ENCODE data around the gene LIN28A.

LIN28A gene

DNA sequence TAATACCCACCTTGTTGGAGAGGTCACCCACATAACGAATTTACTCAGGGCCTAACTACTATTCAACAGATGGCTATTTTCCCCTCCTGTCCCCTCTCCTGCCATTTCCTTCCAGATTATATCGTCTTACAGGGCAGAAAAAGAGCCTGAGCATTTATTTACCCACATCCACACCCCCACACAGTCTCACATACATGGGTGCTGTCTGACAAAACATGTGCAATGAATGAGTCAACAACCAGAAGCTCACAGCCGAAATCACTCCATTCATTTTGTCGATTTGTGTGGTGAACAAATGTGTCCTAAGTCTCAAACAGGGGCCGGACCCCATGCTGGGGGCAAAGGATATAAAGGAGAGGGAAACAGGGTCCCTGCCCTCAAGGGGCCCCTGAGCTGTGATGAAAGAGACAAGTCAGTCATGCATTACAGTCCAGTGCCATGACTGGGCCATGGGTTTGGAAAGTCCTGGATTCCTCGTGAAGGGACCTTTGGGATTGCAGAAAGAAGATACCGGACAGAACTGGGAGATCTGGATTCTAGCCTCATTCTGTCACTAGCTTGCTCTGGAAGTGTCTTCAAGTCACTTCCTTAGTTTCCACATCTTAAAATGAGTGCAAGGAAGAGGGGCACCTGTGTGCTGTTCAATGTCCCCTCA is 21.7 kb upstream of the LIN28A start:
- no peak for DNase-seq (ENCODE audit: low spot score)

DNA sequence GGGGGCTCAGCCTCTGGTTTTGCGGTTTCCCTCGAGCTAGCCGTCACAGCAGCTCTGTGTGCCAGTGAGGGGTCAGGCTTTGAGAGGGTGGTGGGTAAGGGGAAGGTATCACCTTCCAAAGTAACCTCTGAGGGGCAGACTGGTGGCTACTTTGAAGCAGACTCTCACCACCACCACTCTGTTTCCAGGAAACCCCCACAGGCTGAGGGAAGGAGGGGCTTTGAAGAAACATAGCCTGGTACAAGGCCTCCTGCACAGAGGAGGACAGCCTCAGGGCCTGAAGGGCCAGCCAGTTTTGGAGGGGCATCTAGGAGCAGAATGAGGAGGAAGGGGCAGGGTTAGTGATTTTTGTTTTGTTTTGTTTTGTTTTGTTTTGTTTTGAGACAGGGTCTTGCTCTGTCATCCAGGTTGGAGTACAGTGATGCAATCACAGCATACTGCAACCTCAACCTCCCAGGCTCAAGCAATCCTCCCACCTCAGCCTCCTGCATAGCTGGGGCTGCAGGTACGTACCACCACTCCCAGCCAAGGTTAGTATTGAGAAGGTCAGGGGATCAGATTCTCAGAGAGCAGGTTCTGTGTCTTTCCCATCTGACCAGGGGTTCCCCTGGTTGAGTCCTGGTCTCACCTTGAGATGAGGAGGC is 20.9 kb upstream of the LIN28A start:
- DNase-seq (ENCODE audit: low spot score): no peak

DNA sequence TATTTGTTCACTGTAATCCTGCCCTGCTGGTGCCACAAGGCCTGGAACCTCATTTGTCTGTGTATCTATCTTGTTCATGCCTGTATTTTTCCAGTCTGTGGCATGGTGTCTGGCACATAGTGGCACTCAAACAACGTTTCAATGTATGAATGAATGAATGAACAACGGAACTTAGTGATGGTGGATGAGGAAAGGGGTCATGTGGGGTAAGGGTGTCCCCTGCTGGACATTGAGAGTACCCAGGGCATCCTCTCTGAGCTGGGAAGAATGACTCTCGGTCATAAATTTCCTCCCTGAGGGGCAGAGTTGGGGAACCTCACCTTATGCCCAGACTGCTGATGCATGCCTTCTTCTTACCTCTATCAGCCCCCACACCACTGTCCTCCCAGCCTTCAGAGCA is 19.2 kb upstream of the LIN28A start:
- DNase-seq (ENCODE audit: low spot score): peak; percentile 65

DNA sequence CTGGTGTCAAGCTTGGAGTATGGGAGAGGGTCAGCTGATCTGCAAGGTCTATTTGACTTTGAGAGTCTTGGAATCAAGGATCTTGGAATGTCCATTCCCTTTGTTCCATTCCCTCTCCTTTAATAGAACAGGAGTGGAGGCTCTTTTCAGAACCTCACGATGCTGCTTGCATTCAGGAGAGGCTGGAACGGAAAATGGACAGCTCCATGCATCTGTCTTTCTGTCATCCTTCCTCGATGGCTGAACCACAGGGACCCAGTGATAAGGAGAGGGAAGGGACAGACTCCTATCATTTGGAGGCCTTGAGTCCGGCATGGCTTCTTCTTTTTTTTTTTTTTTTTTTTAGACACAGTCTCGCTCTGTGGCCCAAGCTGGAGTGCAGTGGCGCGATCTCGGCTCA is 14.9 kb upstream of the LIN28A start:
- DNase-seq (ENCODE audit: low spot score): no peak

DNA sequence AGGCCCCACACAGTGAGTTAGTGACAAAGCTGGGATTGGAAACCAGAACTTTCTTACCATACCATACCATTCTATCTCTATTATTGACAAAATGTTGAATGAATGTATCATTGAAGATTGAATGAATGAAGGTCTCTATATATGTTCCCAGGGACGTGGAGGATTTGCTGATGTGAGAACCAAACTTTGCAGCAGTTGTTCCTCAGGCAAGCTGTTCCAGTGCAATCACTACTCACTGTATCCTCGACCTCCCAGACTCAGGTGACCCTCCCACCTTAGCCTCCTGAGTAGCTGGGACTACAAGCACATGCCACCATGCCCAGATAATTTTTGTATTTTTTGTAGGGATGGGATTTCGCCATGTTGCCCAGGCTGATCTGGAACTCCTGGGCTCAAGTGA is 11.6 kb upstream of the LIN28A start:
- DNase-seq (ENCODE audit: low spot score): no peak

DNA sequence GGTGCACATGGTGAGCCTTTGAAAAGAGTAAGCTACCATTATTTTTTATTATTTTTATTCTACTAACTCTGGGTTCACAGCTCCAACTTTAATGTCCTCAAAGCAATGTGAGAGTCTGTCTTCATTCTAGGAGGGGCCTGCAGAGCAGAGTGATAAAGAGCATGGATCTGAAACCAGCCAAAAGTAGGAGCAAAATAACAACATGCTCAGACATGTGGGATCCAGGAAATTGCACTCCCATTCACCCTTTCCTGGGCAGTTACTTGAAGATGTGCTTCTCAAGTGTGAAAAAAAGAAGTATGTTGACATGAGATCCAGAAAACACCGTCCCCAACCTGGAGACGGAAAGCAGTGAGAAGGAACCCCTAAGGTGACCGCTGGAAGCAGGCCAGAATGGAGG is 8.7 kb upstream of the LIN28A start:
- DNase-seq (ENCODE audit: low spot score): no peak

DNA sequence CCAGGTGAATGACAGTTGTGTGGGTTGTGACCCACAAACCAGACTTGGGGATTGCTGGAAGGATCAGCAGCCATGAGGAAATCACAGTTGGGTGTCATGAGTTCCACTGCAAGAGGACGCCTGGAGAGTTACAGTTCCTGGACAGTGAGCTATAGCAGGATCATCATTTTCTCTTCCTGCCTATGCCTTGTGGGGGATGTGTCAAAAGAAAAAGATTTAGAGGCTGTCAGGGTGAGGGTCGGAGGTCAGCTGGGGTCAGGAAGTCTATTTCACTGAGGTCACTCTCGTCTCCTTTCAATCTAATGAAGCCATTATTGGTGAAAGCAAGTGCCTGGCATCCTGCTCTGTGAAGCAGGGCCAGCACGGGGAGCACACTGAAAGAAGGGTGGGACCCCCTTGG is 7.0 kb upstream of the LIN28A start:
- no peak for DNase-seq (ENCODE audit: low spot score)

DNA sequence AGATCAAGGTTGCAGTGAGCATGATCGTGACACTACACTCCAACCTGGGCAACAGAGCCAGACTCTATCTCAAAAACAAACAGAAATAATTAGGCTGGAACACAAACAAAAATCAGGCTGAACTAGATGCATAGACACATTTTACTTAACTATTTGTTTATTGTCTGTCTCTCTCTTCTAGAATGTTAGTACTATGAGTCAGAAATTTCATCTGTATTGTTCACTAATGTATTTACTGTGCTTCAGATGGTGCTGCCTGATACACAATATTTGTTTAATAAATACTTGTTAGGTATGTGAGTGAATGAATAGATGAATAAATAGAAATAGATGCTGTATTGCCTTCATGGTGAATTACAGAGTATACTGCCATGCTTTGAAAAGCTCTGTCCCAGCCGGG is 6.0 kb upstream of the LIN28A start:
- DNase-seq (ENCODE audit: low spot score): no peak

DNA sequence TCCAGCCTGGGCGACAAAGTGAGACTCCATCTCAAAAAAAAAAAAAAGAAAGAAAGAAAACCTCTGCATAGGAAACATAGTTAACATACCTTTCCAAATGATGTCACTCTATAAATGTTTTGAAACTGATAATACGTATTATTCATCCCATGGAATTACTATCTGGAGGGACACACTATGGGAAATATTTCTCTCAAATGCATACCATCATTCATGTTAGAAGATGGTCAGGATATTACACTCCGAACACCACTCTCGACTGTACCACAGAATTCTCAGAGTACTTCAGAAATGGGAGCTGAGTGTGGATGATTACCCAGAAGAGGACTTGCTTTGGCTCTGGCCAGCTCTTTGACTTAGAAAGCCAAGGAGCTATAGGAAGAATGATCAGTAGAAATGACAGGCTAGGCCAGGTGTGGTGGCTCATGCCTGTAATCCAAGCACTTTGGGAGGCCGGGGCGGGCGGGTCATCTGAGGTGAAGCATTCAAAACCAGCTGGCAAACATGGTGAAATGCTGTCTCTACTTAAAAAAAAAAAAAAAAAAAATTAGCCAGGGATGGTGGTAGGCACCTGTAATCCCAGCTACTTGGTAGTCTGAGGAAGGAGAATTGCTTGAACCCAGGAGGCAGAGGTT is 5.2 kb upstream of the LIN28A start:
- DNase-seq (ENCODE audit: low spot score): no peak

DNA sequence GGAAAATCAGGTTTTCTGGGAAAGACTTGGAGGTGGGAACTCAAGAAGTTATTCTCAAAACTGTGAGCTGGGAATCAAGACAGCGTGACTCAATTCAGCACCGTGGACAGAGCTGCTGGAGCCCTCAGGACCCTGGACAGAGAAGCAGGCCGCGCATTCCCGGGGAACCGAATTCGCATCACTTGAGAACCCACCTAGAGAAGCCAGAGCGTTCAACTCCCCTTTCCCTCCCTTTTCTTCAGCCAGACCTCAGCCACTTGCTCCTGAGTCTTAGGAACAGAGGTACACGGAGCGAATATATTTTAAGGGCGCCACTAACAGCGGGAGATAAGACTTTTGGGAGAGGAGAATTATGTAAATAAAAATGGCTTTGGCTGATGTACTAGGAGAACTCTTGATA is 2.0 kb upstream of the LIN28A start:
- DNase-seq (ENCODE audit: low spot score): peak; percentile 86

DNA sequence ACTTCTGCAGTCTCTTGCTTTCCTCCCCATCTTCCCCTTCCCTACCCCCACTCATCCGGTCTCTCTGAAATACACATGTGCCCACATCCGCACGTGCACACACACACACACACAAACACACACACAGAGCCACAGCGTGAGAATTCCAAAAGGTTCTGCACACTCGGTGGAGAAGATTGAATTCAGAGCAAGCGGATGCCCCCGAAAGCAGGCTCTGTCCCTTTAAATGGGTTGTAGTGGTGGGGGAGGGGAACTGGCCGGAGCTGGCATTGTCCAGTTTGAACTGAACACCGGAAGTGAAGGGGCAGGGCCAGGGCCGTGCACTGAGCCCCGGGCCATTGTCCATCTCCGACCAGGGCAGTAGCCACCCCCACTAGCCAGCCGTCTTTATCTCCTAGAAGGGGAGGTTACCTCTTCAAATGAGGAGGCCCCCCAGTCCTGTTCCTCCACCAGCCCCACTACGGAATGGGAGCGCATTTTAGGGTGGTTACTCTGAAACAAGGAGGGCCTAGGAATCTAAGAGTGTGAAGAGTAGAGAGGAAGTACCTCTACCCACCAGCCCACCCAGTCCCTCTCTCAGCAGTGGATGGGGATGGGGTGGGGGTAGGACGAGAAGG is 1.3 kb upstream of the LIN28A start:
- no peak for DNase-seq (ENCODE audit: low spot score)

DNA sequence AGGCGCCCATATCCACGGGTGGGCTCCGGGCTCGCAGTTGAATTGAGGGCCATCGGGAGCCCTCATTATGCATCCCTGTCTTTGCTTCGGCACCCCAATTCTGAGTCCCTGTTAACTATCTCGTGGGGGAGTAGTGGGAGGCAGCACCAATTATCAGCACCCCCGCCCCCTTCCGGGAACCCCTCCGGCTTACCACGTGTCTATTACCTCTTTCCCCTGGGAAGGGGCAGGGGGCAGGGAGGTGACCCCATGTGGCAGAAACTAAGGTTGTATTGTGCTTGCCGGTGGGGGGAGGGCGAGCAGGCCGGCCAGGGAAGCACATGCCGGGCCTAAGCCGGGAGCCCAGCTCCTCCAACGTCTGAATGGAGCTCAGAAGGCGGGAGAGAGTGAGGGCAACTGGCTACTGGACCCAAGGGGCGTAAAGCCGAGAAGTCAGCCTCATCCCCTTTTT is 1.0 kb downstream of the LIN28A start:
- no peak for DNase-seq (ENCODE audit: low spot score)

DNA sequence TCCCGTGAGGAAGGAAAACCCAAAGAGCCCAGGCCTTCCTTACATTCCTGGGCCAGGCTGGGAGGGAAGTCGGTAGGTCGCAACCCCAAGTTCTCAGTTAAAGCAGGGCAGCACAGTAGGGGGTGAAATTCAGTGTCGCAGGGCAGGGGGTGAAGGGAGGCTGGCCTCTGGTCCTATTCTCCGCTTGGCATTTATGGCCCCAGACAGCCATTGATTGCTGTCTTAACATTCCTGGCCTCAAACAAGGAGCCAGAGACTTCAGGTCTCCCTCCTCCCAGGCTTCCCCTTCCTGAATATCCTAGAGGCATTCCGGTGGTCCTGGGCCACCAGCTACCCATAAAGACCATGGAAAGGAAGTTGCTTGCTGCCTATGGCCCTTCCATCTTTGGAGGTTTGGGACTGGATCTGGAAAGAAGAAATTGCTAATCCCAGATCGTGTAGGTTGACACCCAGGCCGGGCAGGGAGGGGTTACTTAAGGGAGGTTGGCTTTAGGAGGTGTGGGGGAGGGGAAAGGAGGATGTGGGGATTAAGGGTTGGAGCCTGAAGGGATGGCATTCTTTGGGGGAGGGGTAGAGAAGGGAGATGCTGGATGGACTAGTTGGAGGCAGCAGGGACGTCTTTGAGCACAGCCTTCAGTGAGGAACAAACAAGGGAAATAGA is 1.7 kb downstream of the LIN28A start:
- DNase-seq (ENCODE audit: low spot score): no peak

DNA sequence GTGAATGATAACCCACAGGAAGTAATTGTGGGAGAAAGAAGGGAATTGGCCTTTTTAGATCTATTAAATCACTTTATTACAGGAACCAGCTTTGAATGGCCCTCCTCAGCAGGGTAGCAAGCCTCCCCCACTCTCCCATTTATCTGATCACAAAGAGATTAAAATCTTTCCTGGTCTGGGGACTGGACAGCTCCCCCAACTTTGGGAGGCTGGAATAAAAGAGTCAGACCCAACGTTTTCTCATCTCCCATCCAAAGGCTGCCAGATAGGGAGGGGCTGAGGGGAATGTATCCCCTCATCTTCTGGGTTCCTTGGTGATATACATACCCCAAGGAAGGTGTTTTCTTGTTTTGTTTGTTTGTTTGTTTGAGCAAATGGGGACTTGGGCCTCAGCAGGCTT is 2.4 kb downstream of the LIN28A start:
- no peak for DNase-seq (ENCODE audit: low spot score)

DNA sequence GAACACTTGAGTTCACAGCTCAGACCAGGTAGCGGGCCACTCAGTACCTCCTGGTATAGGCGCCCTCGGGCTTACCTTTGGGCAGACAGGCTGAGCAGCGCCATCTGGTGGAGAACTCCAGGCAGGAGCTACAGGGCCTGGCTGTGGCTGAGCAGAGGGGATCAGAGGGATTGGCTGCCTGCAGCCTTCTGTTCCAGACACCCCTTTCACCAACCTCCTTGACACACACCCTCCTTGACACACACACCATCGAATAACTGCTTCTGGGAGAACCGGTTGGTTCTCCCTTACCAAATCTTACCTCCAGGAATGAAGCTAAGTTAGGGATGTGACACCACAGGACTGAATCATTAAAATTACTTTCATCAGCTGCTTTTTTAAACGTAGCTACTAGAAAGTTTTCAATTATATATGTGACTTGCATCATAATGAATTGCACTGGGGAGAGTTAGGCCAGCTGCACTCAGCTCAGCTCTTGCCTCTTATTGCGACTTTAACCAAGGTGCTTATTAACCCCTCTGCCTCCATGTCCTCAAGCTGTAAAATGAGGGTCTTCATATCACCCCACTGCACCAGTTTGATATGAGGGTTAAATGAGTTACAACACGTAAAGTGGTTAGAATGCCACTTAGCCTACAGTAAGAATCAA is 6.6 kb downstream of the LIN28A start:
- DNase-seq (ENCODE audit: low spot score): peak; percentile 70

DNA sequence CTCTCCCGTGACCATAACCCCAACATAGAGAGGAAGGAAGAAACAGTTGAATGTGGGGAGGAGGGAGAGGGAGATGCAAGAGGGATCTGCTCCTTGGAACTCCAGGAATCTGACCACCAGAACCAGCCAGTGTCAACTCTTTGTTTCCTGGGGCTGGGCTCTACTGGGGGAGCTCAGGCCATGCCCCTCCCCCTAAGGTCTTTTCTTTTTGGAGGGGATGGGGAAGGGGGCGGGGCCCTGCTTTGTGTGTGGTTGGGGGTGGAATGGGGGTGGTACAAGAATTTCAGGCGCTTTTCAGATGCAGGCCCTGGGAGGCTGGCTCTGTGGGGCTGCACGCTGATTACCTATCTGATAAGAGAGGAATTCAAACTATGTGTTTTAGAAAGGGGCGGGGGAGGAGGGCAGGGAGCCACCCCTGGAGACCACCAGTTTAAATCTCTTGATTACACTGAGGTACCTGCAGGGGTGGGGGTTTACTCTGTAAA is 8.3 kb downstream of the LIN28A start:
- no peak for DNase-seq (ENCODE audit: low spot score)

DNA sequence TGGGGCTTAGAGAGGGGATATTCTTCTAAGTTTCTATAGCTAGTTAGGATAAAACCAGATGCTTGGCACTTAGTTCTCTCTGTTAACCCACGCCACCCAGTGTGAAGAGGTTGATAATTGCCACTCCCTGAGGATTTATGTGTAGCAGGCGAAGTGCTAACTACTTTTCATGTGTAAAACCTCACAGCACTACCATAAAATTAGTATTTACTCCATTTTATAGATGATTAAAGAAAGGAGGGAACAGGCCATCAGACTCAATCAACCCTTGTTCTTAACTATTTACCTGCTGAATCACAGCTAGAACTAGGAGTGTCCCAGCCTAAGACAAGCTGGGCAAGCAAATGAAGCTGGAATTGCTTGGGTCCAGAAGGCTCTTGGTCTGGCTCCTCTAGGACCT is 8.9 kb downstream of the LIN28A start:
- DNase-seq (ENCODE audit: low spot score): no peak

DNA sequence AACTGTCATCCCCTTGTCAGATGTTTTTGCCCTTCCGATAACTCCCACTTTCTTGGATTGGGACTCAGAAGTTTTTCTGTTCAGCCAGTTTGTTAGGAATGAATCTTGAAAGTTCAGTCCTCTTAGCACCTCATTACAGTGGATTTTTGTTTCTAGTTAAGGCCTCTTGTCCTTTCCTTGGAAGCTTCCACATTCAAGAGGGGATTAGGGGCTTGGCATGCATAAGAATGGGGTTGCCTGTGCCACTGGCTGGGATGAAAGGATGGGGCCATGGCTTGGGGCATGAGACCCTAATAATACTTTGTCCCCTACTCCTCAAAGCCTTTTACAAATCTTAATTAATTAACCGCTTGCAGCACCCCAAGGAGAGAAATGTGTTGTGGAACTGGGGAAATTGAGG is 19.1 kb downstream of the LIN28A start:
- DNase-seq (ENCODE audit: low spot score): no peak

DNA sequence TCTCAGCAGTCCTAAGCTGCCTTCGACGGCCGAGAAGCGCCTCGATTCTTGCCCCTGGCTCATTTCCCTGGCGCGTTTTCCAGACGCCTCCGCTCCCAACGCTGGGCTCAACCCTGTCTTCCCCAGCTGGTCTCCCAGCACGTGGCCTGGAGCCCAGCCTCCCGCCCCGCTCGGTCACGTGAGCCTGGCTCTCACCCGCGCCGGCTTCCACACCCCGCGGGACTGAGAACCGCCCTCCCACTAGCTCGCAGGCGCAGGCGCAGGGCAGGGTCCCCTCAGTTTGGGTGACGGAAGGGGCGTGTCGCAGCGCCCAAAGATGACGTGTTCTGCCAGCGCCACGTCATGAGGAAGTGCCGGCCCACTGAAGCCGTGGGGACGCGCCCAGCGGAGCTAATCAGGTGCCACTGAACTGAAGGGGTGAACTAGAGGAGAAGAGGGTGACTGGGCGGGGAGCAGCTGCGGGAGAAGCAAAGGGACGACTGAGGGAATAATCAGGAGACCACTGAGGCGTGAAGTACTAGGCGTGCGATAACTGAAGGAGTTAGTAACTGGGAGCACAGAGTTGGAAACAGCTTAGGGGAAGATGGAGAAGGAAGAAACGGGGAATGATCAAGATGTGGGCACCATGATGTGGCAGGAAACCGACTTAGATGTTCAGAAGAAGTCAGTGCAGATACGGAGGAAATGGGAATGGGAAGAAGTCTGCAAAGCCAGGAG is 21.5 kb downstream of the LIN28A start, which contains the start of gene DHDDS:
Gene DHDDS (plus strand): TSS at position 343 of the 717 bp plus-strand sequence. CDS start 625 bp downstream, outside the sequence.
- DNase-seq (ENCODE audit: low spot score): peak; percentile 99

DNA sequence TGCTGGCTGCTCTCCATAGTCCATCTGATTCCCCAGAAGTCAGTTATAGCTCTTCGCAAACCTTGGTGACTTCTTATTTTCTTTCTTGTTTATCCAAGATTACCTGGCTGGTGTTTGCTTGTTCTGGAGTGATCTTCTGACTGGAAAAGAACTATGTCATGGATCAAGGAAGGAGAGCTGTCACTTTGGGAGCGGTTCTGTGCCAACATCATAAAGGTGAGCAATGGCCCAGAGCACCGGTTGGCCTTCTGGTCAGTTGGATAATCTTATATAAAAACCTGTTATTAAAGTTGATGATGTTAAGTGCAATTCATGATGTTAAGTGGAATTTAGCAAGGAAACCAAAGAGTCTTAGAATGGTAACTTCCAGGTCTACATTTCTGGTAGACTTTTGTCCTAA is 22.2 kb downstream of the LIN28A start:
- DNase-seq (ENCODE audit: low spot score): no peak

DNA sequence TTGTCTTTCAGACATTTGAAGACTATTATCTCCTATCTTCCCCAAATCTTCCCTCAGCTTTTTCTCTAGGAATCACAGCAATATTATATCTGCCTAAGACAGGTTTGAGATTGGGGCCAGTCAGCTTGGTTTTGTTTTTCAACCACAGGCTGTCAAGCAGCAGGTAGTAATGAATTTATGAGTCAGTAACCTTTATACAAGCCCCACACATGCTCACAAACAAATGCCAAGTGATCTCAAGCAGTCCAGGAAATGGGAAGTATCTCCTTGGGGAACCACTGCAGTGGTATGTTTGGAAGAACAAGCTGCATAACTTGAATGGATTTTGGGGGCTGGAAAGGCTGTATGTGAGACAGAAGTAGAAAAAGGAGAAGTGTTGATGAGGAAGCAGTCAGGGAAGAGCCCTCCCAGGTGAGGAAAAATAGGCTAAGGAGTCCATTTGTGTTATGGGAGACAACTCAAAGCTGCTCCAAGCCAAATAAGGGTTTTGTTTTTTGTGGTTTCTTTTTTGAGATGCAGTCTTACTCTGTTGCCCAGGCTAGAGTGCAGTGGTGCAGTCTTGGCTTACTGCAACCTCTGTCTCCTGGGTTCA is 23.6 kb downstream of the LIN28A start:
- no peak for DNase-seq (ENCODE audit: low spot score)
